Hematopoietic multipotent progenitor cell treated with erythropoietin and hydrocortisone succinate and interleukin-3 and kit ligand, for 4 days (in vitro differentiated cells): ENCODE results near the gene SLC22A13.
A peak's percentile ranks its signal among the peaks of the same experiment; 100 is the strongest.
"Not testable (repeated sequence)": the region's sequence is repeated elsewhere in the genome, so short reads cannot be mapped to it uniquely, and the experiment has no call there.

Experiments
- DNase-seq: peaks from one replicate; pipeline ENCODE4 v3.0.0-alpha.2; 2015

Gene SLC22A13

GRCh38 chr3:38264779-38265178, 833 bp upstream of the SLC22A13 start:
- peak; percentile 25 for DNase-seq

GRCh38 chr3:38266810-38267209, 1.2 kb downstream of the SLC22A13 start:
- DNase-seq, result no peak

- peak; percentile 26 for DNase-seq
Observed at GRCh38 chr3:38267662-38268061, 2.0 kb downstream of the SLC22A13 start.

GRCh38 chr3:38268087-38268486, 2.5 kb downstream of the SLC22A13 start:
- peak; percentile 33 for DNase-seq

- peak; percentile 61 for DNase-seq
Observed at GRCh38 chr3:38268522-38268921, 2.9 kb downstream of the SLC22A13 start.

- no peak for DNase-seq
Observed at GRCh38 chr3:38270606-38271005, 5.0 kb downstream of the SLC22A13 start.

GRCh38 chr3:38271553-38271952, 5.9 kb downstream of the SLC22A13 start:
- no peak for DNase-seq

GRCh38 chr3:38274864-38275649, 9.4 kb downstream of the SLC22A13 start:
- no peak for DNase-seq

- DNase-seq, result no peak
Observed at GRCh38 chr3:38275658-38276057, 10.0 kb downstream of the SLC22A13 start.

GRCh38 chr3:38276081-38276916, 10.7 kb downstream of the SLC22A13 start:
- no peak for DNase-seq

GRCh38 chr3:38276917-38277630, 11.5 kb downstream of the SLC22A13 start:
- no peak for DNase-seq

GRCh38 chr3:38278841-38279240, 13.2 kb downstream of the SLC22A13 start:
- DNase-seq, result no peak

- no peak for DNase-seq
Observed at GRCh38 chr3:38281895-38282686, 16.5 kb downstream of the SLC22A13 start, which contains the start of gene SLC22A14. Gene SLC22A14, plus strand, starts transcription at chr3:38282294. Its CDS starts 23,733 bp downstream, at chr3:38306027.

GRCh38 chr3:38283810-38284755, 18.5 kb downstream of the SLC22A13 start:
- no peak for DNase-seq

GRCh38 chr3:38284756-38285150, 19.1 kb downstream of the SLC22A13 start:
- DNase-seq, result no peak

- not testable (repeated sequence) for DNase-seq
Observed at GRCh38 chr3:38289286-38290217, 23.9 kb downstream of the SLC22A13 start.

GRCh38 chr3:38297053-38297452, 31.4 kb downstream of the SLC22A13 start:
- DNase-seq, result not testable (repeated sequence)

- no peak for DNase-seq
Observed at GRCh38 chr3:38297537-38297936, 31.9 kb downstream of the SLC22A13 start.

- peak; percentile 12 for DNase-seq
Observed at GRCh38 chr3:38297947-38298711, 32.5 kb downstream of the SLC22A13 start.
